GM18868 (cell line): ENCODE data around the gene AP4S1.

ENCODE experiments used
- ATAC-seq: cut with Tn5 transposase; IDR thresholded peaks from one replicate; pipeline ENCODE4 v1.9.1; 2021; ENCODE audit warnings: mild to moderate bottlenecking, moderate library complexity; ENCODE audit not compliant: unreplicated experiment

Gene AP4S1

DNA sequence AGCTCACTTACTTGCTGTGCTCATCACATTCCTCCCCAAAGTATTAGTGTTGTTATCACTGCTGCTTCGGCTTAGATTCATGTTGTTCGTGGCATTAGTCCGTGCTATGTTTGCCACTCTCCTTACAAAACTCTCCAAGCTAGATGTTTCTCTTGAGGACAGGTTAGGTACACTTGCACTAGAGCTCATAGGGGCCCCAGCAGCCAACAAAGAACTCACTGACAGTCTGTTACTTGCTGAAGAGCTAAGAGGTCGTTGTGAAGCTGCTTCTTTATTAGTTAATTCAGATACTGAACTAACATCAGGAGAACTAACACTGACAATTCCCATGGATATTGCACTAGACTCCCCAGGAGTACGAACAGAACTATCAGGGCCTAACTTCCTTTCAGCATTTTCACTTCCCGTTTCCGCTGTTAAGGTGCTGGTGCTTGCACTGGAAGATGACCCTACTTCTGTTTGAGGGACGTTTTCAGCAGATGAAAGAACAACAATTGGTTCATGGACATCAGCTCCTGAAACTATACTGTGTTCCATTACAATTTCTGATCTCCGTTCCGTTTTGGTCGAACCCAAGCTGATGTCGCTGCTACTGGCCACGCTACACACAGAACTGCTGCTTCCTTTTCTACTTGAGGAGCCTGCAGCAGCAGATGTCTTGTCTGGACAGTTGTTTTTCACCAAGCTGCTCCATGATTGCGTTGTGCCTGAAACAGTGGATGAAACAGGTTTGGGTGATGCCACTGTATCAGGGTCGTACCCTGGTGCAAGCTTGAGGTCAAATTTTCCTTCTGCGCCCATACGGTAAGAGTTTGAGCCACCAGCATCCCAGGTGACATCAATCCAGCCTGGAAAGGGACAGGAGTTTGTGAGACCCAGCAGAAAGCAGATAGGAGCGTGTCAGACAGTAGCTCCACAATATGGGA is 103.4 kb downstream of the AP4S1 start:
- ATAC-seq, result peak; percentile 62

DNA sequence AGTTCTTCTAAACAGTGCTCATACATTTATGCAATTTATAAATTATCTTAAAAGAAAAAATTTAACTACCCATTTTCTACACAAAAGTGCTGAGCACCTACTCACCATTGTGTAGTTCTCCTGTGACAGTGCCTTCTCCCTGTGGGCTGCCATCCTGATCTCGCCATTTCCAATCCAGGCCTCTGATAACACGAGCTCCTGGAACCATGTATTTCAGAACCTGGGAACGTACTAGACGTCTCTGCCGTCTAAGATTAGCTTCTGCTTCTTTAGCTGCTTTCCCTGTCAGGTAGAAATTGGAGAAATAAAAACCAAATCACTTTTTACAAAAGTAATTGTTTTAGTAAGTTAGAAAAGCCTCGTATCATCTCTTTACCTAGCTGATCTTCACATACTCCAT is 107.7 kb downstream of the AP4S1 start:
- ATAC-seq, result no peak

DNA sequence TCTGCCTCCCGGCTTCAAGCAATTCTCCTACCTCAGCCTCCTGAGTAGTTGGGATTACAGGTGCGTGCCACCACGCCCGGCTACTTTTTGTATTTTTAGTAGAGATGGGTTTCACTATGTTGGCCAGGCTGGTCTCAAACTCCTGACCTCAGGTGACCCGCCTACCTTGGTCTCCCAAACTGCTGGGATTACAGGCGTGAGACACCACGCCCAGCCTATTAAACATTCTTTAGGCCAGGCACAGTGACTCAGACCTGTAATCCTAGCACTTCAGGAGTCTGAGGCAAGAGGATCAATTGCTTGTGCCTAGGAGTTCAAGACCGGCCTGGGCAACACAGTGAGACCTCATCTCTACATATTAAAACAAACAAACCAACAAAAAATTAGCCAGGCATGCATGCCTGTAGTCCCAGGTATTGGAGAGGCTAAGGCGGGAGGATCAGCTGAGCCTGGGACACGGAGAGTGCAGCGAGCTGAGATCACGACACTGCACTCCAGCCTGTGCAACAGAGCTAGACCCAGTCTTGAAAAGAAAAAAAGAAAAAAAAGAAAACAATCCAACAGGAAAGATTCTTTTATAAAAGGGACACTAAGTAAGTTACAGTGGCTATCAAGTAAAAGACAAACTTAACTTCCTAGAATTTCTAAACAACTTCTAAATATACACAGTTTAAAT is 111.9 kb downstream of the AP4S1 start:
- ATAC-seq, result no peak

DNA sequence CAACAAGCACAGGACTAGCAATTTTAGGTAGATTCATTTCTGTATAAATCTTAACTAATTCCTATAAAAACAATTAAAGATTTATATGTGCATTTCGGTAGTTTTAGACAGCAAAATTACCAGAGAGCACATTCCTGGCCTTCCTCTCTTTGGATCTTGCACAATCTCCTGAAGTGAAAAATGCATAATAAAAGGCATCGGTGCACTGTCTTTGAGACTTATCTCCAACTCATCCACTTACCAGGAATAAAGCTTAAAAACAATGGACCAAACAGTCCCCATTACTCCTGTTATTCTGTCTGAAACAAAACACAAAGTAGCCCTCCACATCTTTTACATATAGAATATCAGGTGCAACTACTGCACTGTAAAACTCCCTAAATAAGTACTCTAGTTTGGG is 112.9 kb downstream of the AP4S1 start:
- no peak for ATAC-seq

DNA sequence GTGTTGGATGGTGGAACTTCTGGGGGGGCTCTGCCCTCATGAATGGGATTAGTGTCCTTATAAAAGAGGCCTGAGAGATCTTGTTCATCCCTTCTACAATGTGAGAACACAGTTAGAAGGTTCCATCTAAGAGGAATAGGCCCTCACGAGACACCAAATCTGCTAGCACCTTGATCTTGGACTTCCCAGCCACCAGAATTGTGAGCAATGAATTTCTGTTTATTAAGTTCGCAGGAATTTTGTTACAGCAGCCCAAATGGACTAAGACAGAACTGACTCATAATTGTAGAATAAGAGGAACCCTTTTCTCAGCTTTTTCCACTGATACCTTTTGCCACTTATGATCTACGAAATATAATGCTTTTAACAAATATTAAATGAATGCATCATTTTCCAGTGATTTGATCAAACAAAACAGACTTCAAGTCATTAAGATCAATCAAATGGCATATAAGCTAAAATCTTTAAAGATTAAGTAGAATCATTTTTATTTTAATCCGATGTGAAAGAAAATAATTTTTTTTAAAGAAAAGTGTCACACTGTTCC is 113.9 kb downstream of the AP4S1 start:
- ATAC-seq, result no peak

DNA sequence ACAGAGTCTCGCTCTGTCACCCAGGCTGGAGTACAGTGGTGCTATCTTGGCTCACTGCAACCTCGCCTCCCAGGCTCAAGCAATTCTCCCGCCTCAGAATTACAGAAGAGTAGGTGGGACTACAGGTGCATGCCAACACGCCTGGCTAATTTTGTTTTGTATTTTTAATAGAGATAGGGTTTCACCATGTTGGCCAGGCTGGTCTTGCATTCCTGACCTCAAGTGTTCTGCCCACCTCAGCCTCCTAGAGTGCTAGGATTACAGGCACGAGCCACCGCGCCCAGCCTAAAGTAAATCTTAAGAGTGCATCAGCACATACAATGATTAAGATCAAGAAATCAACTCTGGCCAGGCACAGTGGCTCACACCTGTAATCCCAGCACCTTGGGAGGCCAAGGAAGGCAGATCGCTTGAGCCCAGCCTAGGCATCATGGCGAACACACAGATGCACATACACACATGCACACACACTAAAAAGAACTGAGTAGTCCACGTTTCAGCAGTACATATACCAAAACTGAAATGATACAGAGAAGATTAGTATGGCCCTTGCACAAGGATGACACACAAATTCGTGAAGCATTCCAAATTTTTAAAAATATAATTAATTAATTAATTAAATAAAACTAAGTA is 117.1 kb downstream of the AP4S1 start:
- ATAC-seq, result no peak
